HL-60 (cell line): ENCODE results near the gene ESRRA.

Source experiments
- DNase-seq, 2 experiments: peaks; one replicate each; pipeline ENCODE4 v3.0.0-alpha.2; 2010 to 2020; ENCODE audit warnings: low read depth in 1 of 2, low spot score in 1 of 2
- H3K27ac ChIP-seq: fragments of 250-450 bp; sonication (Bioruptor Pico); replicated peaks from 2 replicates; pipeline ENCODE4 v1.5.1; 2020; ENCODE audit warnings: mild to moderate bottlenecking, moderate library complexity
- H3K27me3 ChIP-seq: fragments of 250-450 bp; sonication (Bioruptor Pico); 2 replicates; pipeline ENCODE4 v1.5.1; 2021; ENCODE audit warnings: mild to moderate bottlenecking, moderate library complexity; ENCODE audit not compliant: insufficient read depth, poor library complexity, severe bottlenecking
- H3K4me3 ChIP-seq: replicated peaks from 2 replicates; pipeline ENCODE4 v1.5.1; 2011; ENCODE audit warnings: mild to moderate bottlenecking, control low read depth, low read length; ENCODE audit not compliant: insufficient read depth
- CTCF ChIP-seq: IDR thresholded peaks from one replicate; pipeline ENCODE4 v1.5.1; 2011; ENCODE audit warnings: low read length, control low read depth, inconsistent platforms; ENCODE audit not compliant: insufficient read depth
- GABPA ChIP-seq: IDR thresholded peaks from 2 replicates; pipeline ENCODE4 v1.6.1; 2012; ENCODE audit warnings: low read depth
- POLR2AphosphoS5 ChIP-seq: IDR thresholded peaks from 2 replicates; pipeline ENCODE4 v1.6.1; 2012; ENCODE audit warnings: low read depth
- REST ChIP-seq: IDR thresholded peaks from 2 replicates; pipeline ENCODE4 v1.6.1; 2012; ENCODE audit warnings: low read depth; ENCODE audit not compliant: insufficient replicate concordance
- SPI1 ChIP-seq: IDR thresholded peaks from 2 replicates; pipeline ENCODE4 v1.6.1; 2012; ENCODE audit warnings: low read depth, mild to moderate bottlenecking, borderline replicate concordance

Gene ESRRA

GRCh38 chr11:64330888-64331287, 25.6 kb downstream of the ESRRA start:
- TF ChIP-seq GABPA, result no peak
- no peak for TF ChIP-seq SPI1
- TF ChIP-seq REST, result no peak
- TF ChIP-seq POLR2AphosphoS5, result no peak
- no peak for TF ChIP-seq CTCF
- Histone ChIP-seq H3K27ac (no peak overlapping the region; the same call in 1 of the 2 replicates), H3K27me3 (no peaks in the 10 kb centered on the region)

GRCh38 chr11:64331569-64332371, 26.4 kb downstream of the ESRRA start:
- TF ChIP-seq POLR2AphosphoS5 (peak; percentile 59), CTCF (peak; percentile 82), REST (no peak)
- Histone ChIP-seq H3K4me3 (no peak overlapping the region), H3K27ac (peak overlapping the region; percentile 48), H3K27me3 (no peaks in the 10 kb centered on the region)
- DNase-seq, result peak; percentile 90 to 96

More at GRCh38 chr11:64330888-64331287, 25.6 kb downstream of the ESRRA start:
- DNase-seq, result no peak
- no peak overlapping the region for H3K4me3 ChIP-seq

GRCh38 chr11:64333556-64333955, 28.2 kb downstream of the ESRRA start:
- no peak overlapping the region for H3K4me3 ChIP-seq
- DNase-seq, result no peak
- no peaks in the 10 kb centered on the region for H3K27me3 ChIP-seq
- no peak overlapping the region for H3K27ac ChIP-seq
- TF ChIP-seq POLR2AphosphoS5, result no peak
- no peak for TF ChIP-seq REST
- no peak for TF ChIP-seq GABPA
- no peak for TF ChIP-seq CTCF
- TF ChIP-seq SPI1, result no peak
